IPS-NIHi11 (cell line): Measurements from ENCODE around the gene FOSB.
"Not testable (repeated sequence)": the region's sequence is repeated elsewhere in the genome, so short reads cannot be mapped to it uniquely, and the experiment has no call there.

Experiments
- DNase-seq: peaks from one replicate; pipeline ENCODE4 v3.0.0; 2012; ENCODE audit warnings: mixed read lengths, low spot score

The FOSB gene

GRCh38 chr19:45467456-45468158 lies at the start of gene FOSB:
TSS of gene FOSB (plus strand) at chr19:45467996. CDS start at chr19:45468587, 591 bp downstream.
- peak; percentile 90 for DNase-seq

GRCh38 chr19:45418802-45419201 lies 49.0 kb upstream of the FOSB start:
- no peak for DNase-seq

DNA sequence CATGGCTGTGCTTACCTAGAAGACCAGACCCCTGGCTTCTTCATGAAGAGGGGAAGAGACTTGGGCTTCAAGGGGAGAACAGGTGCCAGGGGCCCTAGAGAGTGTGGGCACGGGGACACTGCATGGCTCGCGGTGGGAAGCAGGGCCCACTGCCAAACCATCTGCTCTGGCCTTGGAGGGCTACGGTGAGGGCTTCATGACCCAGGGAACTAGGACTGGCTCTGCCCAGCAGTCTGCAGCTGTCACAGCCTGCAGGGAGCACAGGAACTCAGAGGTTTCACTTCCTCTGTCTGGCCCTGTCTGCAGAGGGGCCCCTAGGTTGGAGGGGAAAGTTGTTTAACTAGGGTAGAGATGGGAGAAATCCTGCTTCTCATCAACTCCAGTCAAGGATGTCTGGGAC lies 48.4 kb upstream of the FOSB start:
- no peak for DNase-seq

- DNase-seq = no peak
Measured at GRCh38 chr19:45419895-45420294, 47.9 kb upstream of the FOSB start.

- DNase-seq = no peak
Measured at GRCh38 chr19:45420356-45420755, 47.4 kb upstream of the FOSB start.

DNA sequence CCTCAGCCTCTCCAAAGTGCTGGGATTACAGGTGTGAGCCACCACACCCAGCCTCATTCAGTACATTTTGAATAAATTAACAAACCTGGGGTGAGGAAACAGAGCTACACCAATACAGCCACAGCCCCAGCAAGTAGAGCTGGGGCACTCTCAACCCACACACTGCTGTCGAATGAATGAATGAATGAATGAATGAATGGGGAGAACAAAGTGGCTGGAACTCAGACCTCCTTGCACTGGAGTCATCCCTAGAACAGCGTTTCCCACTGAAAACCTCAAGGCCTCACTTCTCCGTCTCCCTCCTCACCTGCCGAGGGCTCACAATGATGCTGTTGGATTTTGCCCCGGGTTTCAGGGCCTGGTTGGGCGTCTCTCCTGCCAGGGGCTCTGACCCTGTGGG lies 46.9 kb upstream of the FOSB start:
- DNase-seq = no peak

DNA sequence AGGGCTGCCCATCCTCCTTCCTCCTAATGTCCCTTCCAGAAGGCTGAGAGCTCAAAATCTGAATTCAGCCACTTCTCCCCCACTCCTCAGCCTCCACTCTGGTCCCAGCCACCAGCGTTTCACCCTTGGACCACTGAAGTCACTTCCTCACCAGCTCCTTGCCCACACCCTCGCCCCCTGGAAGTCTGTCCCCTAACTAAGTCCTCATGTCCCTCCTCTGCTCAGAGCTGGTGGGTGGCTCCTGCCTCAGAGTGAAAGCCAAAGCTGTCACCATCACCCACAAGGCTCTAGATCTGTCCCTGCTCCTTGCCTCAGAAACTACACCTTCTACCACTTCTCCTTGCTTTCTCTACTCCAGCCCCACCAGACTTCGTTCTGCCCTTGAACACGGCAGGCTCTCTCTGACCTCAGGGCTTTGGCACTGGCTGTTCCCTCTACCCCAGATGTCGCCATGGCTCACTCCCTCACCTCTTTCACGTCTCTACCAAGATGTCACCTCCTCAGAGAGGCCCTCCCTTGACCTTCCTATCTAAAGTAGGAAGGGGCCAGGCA lies 45.8 kb upstream of the FOSB start:
- DNase-seq = no peak

- peak; percentile 98 for DNase-seq
Measured at GRCh38 chr19:45423033-45423588, 44.7 kb upstream of the FOSB start.

DNA sequence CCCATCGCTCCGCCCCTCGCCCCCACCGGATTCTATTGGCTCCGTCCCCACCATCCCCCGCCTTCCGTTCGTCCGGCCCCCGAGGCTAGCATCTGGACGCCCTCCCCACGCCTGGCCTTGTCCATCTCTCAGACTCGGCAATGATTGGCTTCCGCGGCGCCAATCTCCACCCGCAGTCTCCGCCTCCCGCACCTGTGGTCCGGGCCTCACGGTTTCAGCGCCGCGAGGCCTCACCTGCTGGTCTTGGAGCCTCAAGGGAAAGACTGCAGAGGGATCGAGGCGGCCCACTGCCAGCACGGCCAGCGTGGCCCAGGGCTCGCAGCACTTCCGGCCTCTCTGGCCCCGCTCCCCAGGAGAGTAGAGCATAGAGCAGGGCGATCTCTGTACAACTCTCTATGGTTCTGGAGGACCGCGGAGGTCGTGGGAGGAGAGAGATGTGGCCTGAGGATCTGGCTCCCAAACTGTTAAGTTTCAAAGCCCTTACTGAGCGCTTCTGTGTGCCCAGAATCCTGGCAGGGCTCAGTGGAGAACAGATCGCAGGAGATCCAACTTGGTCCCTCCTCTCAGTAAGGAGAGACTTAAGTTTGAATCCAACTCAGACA lies 44.1 kb upstream of the FOSB start, which contains the start of gene ERCC1:
ERCC1 (minus strand) TSS at position 329 of the 602 bp plus-strand sequence. CDS start 543 bp downstream, outside the sequence.
- no peak for DNase-seq

DNA sequence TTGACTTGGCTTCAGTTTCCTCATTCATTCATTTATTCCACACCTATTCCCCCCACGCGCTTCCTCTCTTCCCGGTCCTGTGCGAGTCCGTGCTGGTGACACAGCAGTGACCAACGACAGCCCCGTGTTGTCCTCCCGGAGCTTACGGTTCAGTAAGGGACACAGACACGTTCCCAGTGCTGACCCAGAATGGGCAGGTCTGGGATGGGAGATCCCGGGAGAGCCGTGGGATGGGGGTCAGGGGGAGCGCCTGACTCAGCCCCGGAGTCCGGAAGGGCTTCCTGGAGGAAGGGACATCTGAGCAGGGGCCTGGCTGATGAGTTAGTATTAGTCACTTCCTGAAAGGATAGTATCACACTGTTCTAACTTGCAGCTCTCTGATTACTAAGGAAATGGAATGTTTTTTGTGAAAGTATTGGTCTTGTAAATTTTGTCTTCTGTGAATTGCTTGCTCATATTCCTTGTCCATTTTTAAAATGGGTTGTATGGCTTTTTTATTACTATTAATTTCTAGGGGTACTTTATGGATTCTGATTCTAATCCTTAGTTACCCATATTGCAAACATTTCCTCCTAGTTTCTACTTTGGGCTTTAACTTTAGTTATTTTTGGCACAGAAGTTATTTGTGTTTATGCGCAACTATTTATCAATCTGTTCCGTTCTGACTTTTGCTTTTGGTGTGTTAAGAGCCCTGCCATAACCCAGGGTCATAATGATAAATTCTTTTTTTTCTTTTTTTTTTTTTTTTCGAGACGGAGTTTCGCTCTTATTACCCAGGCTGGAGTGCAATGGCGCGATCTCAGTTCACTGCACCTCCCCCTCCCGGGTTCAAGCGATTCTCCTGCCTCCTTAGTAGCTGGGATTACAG lies 43.4 kb upstream of the FOSB start:
- DNase-seq = peak; percentile 59

DNA sequence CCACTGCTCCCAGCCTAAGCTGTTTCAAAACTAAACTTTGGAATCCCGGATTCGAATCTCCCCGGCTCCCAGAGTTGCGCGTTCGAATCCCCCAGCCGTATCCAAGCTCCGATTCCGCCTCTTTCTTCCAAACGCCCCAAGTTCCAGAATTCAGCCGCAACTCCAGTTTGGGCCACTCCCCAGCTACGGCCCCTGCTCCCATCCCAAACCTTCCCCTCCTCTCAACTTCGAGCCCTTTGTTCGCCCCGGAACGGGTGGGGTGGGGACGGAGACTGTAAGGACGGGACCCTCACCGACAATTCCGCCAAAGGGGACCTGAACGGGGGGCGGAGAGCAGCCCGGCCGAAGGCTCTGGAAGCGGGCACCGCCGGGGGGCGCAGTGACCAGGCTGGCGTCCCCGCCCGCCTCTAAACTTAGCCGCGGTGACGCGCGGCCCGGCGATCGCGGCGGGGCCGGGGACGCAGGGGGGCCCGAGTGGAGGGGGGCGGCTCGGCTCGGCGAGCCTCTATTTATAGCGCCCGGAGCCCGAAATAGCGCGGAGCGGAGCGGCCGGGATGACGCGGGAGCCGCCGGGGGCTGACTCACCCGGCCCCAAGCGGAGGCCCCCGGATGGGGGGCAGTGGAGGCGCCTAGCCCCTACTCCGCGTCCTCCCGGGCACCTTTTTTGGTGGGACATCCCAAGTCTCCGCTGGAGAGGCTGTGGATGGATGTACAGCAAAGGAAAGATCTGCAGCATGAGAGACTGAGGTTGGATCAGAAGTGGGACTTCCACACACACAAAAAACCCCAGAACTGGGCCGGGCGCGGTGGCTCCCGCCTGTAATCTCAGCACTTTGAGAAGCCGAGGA lies 39.2 kb upstream of the FOSB start:
- peak; percentile 87 for DNase-seq

GRCh38 chr19:45429896-45430295 lies 37.9 kb upstream of the FOSB start:
- not testable (repeated sequence) for DNase-seq

DNA sequence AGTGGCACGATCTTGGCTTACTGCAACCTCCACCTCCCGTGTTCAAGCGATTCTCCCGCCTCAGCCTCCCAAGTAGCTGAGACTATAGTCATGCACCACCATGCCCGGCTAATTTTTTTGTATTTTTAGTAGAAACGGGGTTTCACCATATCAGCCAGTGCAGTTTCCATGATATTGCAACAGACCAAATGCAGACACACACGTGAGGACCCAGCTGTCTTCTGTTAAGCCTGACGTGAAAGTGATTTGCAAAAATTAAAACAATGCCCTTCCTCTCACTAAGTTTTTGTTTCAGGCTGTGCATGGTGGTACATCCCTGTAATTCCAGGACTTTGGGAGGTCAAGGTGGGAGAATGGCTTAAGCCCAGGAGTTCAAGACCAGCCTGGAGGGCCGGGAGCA lies 36.8 kb upstream of the FOSB start:
- DNase-seq = not testable (repeated sequence)

- not testable (repeated sequence) for DNase-seq
Measured at GRCh38 chr19:45432543-45432942, 35.3 kb upstream of the FOSB start.

DNA sequence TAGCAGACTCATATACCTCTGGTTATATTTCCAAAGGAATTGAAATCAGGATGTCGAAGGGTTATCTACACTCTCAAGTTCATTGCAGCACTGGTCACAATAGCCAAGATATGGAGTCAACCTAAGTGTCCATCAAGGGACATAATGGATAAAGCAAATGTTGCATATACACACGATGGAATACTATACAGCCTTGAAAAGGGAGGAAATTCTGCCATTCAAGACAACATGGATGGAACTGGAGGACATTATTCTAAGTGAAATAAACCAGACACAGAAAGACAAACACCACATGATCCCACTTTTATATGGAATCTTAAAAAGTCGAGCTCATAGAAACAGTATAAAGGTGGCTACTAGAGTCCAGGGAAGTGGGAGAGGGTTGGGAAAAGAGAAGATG lies 30.5 kb upstream of the FOSB start:
- no peak for DNase-seq

DNA sequence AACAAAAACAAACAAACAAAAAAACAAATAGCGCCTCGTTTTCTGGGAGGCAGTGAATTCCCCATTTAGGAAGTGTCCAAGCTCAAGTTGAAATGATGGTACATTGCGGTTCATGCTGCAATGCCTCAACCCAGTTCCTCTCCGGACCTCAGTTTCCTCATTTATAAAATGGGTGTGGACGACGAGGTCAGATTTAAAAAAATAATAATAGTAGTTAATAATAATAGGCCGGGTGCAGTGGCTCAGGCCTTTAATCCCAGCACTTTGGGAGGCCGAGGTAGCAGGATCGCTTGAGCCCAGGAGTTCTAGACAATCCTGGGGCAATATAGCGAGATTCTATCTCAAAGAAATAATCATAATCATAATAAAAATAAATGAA lies 28.6 kb upstream of the FOSB start:
- DNase-seq = no peak

GRCh38 chr19:45439569-45440258 lies 28.1 kb upstream of the FOSB start:
- DNase-seq = peak; percentile 82

DNA sequence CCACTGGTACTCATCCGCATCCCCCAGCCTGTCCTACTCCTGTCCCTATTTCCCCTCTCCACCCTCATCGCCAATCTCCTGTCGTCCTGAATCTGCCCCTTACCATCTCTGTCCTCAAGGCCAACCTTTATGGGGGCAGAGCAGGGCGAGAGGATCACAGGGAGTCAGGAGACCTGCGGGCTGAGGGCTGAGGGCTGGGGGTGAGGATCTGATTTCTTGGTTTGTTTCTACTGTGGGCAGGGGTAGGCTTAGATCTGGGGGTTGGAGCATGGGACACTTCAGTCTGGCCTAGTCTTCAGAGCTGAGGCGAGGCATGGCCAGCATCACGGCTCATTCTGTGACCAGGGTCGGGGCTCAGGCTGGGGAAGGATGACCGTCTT lies 27.5 kb upstream of the FOSB start:
- DNase-seq = no peak

DNA sequence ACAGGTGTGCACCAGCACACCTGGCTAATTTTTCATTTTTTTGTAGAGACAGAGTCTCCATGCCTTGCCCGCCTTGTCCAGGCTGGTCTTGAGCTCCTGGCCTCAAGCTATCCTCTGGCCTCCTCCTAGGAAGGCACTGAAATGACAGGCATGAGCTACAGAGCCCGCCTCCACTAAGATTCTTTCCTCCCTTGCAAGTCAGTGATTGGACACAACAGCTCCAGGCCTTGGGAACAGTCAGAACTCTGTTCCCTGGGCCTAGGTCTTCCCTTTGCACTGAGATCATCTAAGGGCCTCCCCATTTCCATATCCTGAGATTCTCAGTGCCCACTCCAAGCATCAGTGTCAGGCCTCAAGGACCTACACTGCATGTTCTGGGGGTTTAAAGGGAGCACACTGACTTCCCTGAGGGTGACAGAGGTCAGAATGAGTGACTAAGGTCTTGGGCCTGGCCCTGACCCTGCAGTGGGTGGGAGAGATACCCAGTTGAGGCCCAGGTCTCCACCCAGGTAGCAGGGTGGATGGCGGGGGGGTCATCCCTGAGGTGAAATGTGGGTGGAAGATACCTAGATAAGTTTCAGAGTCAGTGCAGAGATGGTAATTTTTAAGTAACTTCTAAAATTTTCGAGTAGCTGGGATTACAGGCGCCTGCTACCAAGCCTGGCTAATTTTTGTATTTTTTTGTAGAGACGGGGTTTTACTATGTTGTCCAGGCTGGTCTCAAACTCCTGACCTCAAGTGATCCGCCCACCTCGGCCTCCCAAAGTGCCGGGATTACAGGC lies 26.7 kb upstream of the FOSB start:
- DNase-seq = peak; percentile 31

GRCh38 chr19:45442408-45442777 lies 25.4 kb upstream of the FOSB start:
- no peak for DNase-seq
